Left kidney (tissue), 2 donors: Measurements from ENCODE around the gene IL17C. TPM values are rescaled to one million over a fixed set of nuclear protein-coding genes. Genes with fewer than 3 reads are reported as not detected.
A peak's percentile ranks its signal among the peaks of the same experiment; 100 is the strongest.
"Not testable (repeated sequence)": the region's sequence is repeated elsewhere in the genome, so short reads cannot be mapped to it uniquely, and the experiment has no call there.

Source experiments
- DNase-seq: peaks from one replicate; pipeline ENCODE4 v3.0.0-alpha.2; 2013
- polyA plus RNA-seq: library from polyadenylated mRNA; unstranded; fragments of 120-200 nt; gene quantifications from one replicate; pipeline ENCODE4 v1.2.1, GENCODE V29; 2013; ENCODE audit not compliant: insufficient read length

IL17C gene
- polyA plus RNA-seq, 1 donor = 0.13 TPM

DNA sequence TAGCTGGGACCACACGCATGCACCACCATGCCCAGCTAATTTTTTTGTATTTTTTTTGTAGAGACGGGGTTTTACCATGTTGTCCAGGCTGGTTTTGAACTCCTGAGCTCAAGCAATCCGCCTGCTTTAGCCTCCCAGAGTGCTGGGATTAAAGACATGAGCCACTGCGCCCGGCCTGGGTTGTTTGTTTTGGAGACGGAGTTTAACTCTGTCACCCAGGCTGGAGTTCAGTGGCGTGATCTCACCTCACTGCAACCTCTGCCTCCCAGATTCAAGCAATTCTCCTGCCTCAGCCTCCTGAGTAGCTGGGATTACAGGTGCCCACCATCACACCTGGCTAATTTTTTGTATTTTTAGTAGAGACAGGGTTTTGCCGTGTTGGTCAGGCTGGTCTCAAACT, 28.9 kb upstream of the IL17C start:
- DNase-seq = not testable (repeated sequence)

DNA sequence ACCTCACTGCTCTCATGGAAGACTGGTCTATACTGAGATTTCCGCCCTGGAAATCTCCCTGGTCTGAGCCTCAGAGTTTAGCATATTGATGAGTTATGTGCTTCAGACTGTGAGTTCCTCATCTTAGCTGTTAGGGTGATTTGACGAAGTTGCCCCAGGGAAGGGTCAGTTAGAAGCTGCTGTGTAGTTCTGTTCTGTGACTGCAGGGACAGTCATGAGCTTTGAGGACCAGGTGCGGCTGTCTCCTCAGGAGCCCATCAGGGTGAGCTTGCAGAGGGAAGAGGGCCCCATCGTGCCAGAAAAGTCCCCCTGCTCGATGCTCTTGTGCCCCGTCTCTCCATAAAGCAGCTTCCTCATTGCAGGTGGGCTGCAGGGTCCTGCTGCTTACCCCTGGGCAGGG, 28.3 kb upstream of the IL17C start:
- no peak for DNase-seq

DNA sequence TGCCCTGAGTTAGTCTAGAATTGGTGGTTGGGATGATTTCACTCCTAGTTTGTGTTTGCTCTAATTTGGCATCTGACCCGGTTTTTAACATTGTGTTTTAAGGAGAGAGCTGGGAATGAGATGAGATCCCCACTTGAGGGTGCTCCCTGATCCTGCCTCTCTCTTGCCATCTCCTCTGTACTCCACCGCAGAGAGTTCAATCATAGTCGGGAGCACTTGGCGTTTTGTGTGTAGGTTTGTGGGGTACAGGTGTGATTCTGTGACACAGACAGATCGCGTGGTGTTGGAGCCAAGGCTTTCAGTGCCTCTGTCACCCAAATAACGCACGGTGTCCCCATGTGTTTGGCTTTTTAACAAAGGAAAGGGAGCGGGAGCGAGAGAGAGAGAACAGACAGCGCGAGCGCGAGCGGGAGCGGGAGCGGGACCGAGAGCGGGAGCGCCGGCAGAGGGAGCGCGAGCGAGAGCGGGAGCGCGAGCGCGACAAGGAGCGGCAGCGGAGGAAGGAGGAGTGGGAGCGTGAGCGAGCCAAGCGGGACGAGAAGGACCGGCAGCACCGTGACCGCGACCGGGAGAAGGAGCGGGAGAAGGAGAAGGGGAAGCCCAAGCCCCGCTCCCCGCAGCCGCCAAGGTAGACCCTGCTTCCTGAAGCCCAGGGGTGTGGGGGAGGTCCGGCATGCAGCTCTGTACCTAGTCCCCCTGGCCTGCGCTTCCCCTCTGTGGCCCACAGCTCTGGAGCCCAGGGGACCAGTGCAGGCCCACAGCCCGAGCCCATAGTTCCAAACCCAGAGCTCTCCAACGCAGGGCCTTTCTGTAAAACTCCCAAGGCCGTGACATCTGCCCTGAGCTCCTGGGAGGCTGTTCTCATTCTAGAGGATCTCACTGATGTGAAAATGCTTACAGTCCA, 27.2 kb upstream of the IL17C start:
- DNase-seq = peak; percentile 59

DNA sequence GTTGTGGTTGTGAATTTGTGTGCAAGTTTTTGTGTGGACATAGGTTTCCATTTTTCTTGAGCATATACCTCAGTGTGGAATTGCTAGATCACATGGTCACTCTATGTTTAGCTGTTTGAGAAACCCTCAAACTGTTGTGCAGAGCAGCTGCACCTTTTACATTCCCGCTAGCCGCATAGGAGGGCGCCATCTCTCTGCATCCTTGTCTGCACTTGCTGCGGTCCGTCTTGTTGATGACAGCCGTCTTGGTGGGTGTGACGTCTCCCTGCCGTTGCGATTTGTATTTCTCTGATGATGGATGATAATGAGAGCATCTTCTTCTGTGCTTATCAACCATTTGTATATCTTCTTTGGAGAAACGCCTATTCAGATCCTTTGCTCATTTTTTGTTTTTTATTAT, 25.1 kb upstream of the IL17C start:
- no peak for DNase-seq

DNA sequence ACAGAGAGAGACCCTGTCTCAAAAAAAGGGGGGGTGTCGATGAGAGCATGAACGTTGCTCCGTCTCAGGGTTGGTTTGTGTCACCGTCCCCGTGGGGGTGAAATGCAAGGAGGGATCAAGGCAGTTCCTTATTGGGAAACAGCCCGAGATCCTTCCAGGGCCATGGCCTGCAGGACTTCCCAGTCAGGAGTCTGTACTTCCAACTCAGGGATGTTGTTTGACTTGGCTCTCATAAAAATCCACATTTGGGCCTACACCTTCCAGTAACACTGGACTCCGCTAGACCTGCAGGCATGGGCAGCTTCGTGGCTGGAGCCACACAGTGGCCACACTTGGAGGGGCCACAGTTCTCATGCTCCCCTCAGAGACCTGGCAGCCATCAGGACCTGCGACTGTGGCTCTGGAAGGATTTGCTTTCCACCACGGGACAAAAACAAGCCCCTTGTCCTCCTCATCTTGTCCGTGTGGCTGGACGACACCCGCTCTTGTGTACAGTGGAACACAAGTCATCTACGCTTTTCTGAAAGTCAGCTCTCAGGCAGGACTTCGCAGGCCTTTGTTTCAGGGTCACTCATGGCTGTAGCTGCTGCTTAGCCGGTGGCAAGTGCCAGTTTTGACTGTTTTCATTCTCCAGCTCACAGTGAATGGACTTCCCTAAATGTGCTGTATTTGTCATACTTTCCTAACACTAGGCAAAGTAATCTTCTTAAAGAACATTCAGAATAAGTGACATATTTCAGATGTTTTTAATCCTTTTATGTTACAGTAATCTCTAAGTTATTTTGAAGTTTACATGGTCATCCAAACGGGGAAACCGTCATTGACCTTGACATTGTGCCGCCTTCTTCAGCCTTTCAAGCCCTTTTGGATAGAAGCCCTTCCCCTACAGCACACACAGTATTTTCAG, 24.2 kb upstream of the IL17C start:
- no peak for DNase-seq

DNA sequence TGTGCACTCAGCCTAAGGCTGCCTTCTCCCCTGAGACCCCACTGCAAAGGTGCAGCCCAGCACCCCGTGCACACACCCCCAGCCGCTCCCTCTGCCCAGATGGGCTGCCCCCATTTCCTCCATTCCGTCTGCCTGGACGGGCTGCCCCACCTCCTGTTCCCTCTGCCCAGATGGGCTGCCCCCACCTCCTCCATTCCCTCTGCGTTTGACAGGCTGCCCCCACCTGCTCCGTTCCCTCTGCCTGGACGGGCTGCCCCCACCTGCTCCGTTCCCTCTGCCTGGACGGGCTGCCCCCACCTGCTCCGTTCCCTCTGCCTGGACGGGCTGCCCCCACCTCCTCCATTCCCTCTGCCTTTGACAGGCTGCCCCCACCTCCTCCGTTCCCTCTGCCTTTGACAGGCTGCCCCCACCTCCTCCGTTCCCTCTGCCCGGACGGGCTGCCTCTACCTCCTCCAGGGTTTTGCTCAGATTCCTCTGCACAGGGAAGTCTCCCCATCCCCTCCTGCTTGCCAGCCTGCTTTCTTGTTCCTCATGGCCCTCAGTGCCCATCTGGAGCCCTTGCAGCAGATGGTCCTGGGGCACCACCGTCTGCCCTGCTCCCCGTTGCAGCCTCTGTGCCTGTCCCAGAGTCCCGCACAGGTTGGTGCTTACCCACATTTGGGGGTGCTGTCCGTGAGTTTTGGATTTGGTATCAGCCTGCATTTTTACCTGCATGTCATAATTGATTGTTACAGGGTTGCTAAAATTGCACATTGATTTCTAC, 23.4 kb upstream of the IL17C start:
- no peak for DNase-seq

DNA sequence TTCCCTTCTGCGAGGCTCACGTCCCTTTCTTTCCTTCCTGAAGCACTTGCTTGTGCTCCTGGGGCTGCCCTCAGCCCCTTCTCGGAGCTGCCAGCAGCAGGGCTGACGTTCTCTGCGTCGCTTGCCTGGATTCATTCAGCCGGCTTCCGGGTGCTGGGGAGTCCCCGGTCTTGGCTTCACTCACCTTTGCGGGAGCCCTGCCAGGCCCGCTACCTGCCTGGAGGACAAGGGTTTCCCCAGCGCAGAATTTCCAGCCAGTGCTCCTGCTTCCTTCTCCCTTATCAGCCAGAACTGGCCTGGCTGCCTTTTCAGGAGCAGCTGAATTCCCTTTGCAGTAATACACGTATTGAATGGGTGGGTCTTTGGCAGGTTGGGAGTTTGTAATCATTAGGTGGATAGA, 22.1 kb upstream of the IL17C start:
- no peak for DNase-seq

DNA sequence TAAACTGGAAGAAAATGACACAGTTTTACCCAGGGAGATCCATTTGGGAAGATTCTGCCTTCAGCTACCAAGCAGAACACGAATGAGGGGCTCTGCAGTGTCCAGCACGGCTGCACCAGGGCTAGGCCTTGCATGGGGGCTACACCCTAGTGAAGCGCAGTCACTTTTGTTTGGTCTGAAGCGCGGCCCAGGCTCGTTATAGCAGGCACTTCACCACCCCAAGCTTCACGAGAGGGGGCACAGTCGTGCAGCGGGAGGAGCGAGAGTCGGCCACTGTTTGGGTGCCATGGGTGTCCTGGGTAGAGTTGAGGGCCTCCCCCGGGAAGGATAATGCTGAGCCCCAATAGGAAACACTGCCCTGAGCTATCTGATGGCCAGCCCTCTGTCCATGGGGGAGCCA, 21.6 kb upstream of the IL17C start:
- no peak for DNase-seq

DNA sequence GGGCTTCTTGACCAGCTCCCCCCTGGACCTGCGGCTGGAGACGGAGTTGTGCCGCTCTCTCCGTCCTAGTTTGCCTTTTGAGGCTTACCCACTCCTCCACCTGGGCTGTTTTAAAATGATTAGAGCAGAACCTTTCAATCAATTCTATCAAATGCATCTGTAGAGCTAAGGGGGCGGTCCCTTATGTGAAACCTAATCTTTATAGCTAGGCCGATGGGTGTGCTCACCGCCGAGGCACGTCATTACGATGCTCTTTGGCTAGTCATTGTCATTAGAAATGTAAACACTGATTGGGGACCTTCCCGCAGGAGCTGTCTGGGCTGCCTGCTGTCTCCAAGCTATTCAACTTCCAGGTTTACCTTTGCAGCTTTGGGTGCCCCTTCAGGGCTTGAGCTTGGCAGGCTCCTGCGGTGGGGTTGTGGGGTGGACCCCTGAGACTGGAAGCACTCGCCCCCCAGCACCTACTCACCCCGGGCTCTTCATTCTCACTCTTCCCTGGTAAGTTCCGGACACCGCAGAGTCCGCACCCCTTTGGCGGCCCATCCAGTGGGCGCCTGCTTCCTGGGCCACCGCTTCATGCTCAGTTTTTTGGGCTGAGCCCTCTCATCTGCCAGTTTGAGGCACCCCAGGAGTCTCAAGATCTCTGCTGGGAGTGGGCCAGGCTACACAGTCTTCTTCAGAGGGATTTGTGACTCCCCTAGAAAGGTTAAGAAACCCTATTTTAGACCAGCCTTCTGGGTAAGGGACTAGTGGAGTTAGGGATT, 20.9 kb upstream of the IL17C start:
- no peak for DNase-seq

DNA sequence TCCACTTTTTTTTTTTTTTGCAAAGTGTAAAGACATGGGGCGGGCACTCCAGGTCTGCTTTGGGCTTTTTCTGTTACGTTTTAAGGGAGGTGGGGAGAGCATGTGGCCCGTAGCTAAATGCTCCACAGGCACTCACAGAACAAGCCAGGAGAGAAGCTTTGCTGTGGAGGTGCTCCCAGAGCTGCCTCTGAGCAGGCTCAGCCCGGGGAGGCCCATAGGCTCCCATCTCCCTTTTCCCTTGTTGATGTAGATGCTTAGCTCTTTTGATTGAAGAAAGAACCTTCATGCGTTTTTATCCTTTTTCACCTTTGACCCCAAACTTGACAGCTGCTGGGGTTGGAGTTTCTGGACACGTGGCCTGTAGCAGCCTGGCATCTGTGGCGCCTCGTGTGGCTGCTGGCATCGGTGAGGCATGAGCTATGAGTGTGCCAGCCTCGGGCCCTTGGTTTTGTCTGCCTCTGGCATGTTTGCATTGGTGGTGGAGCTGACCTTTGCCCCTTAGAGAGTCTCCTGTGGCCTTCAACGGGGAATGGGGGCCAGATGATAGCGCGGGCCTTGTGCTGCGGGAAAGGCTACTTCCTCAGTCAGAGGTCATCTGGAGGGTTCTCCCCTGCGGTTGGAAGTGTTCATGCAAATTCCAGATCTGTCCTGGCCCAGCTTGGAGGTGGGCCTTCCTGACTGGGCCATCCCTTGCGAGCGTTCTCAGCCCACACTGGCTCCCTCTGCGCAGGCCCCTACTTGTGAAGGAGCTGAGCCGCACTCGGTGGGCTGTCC, 20.0 kb upstream of the IL17C start:
- DNase-seq = no peak

DNA sequence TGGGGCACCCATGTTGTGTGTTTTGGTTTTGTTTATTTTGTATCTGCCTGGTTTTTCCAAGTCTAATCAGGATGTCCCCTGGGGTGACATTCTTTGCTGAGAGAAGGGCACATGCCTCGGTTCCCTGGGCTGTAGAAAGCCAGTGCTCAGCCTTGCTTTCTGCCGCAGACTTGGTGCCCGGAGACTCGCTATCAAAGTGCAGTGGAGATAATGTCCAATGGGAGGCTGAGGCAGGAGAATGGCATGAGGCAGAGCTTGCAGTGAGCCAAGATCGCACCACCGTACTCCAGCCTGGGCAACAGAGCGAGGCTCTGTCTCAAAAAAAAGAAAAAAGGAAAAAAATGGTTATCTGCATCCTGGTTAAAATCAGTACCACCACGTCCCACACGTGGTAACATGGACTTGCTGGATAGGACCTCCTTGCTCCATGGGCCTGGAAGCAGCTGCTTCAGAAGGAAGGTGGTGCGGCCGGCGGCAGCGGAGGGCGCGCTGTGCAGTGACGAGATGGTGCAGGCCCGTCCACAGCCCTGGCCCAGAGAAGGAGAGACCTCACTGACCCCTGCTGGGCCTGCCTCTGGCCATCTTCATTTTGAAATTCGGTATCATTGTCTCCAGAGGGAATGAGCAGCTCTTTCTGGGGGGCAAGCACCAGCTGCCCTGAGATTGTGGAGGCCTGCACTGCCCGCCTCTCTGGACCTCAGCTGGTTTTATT, 19.3 kb upstream of the IL17C start:
- DNase-seq = no peak

DNA sequence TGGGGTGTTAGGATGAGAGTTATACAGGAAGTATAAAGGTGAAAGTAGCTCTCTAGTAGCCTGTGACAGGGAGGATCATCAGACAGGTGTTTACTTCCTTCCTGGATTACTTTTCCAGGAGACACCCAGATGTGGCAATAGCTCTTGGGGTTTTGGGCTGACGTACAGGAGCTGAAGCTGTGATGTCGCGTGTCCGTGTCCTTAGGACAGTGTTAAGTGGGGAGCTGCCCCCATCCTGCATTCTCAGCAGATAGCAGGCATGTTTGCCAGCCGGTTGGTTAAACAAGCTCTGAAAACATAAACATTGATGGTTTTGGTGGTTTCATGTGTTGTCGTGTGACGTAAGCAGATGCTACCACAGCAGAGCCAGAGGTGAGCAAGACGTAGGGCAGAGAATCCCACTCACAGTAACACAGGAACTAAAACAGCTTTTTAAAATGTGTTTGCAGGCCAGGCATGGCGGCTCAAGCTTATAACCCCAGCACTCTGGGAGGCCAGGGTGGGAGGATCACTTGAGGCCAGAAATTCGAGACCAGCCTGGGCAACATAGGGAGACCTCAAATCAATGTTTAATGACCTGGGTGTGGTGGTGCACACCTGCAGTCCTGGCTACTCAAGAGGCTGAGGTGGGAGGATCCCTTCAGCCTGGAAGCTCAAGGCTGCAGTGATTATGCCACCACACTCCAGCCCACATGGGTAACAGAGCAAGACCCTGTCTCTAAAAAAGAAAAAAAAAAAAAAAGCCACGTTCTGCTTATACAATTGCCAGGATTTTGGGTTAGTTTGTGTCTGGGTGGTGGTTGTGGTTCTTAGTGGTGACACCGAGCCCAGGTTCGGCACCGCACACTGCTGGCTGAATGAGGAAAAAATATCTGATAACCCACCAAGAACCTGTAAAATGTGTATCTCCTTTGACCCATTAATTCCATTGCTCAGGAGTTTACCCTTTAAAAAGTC, 18.2 kb upstream of the IL17C start:
- no peak for DNase-seq

DNA sequence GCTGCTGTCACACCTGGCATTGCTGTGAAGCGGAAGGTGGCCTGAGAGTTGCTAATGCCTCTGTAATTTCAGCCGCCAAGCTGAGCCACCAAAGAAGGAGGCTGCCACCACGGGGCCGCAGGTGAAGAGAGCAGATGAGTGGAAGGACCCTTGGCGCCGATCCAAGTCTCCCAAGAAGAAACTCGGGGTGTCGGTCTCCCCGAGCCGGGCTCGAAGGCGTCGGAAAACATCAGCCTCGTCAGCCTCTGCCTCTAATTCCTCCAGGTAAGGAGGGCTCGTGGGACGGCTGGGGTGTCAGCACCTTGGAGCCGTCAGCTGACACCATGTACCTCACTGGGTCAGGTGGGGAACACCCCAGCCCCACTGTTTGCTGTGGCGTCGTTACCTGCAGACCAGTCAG, 16.2 kb upstream of the IL17C start:
- no peak for DNase-seq

DNA sequence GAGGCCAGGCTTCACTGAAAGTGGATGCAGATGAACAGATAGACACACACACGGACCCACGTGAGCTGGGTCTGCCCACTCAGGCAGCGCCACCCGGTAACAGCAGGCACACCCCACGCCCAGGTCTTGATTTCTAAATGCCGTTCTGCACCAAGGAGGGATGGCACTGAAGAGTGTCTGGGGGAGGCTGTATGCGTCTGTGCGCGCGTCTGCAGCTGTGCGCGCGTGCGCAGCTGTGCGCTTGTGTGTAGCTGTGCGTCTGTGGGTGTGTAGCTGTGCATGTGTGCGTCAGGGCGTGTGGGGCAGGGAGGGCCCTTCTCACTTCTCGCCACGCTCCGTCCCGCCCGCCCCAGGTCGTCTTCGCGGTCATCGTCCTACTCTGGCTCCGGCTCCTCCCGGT, 15.5 kb upstream of the IL17C start:
- no peak for DNase-seq

DNA sequence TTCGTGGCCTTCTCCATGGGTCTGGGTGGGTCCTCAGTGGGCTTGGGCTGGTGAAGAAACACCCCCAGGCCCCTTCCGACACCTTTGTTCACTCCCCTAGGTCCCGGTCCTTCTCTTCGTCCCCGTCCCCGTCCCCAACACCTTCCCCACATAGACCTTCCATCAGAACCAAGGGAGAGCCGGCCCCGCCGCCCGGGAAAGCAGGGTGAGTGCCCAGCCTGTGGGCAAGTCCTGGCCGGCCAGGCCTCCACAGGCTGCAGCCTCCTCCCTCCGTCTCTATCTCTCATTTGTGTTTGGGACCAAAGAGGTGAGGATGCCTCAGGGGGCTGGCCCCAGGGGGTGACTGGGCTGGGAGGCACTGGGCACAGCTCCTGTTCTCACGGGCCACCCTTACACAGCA, 14.5 kb upstream of the IL17C start:
- DNase-seq = no peak

DNA sequence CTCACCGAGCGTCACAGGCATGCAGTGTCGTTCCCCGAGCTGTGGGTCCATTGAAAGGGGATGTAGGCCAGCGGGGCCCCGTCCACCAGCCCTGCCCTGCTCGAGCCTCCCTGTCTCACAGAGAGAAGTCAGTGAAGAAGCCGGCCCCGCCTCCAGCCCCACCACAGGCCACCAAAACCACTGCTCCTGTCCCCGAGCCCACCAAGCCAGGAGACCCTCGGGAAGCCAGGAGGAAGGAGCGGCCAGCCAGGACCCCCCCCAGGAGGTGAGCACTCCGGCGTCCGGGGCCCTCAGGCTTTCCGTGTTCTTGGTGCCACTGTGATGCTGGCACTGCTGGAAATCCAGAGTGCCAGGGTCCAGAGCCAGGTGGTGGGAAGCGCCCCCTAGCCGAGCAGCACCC, 13.9 kb upstream of the IL17C start:
- no peak for DNase-seq

DNA sequence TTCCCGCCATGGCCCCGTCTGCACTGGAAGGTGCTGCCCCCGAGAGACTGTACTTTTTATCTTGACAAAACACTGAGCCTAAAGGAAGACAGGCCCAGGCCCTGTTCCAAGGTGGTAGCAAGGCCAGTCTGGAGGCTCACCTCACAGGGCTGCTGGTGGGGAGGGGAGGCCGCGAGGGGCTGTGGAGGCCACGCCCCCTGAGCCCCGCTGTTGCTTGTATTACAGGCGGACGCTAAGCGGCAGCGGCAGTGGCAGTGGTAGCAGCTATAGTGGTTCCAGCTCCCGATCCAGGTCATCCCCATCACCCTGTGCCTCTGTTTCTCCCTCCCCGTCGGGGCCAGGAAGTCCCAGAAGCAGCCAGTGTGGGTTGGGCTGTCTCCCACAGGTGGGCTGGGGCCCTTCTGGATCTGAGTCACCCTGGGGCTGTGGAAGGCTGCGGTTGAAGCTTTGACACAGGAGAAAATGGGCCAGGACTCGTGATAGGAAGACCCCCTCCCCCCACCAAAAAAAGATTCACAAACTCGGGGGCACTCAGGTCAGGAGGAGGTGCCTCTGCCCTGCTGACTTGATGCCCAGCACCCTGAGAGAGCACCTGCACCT, 13.3 kb upstream of the IL17C start:
- no peak for DNase-seq

DNA sequence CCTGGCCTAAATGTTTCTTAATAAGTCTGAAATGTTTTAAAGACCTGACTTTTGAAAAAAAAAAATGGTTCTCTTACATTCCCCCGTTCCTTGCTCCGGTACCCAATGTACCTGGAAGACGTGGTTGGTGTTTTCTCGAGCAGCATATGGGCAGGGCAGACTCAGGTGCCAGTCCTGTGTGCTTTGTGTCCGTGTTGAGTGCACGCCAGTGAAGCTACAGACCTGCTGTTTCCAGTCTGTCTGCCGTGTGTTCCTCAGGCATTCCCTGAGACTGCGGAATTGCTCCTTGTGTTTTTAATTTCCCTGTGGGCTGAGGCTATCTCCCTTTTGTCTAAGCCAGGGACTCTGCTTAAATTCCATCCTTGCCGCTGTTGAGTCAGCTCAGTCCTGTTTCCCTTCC, 11.7 kb upstream of the IL17C start:
- DNase-seq = no peak
